ENCODE measurements around the gene PITX1.
"Not testable (repeated sequence)": the region's sequence is repeated elsewhere in the genome, so short reads cannot be mapped to it uniquely, and the experiment has no call there.

Gene PITX1

GRCh38 chr5:135008981-135009735, 24.9 kb downstream of the PITX1 start:
- no peak for DNase-seq

GRCh38 chr5:135008556-135008955, 25.5 kb downstream of the PITX1 start:
- DNase-seq = no peak

- no peak for DNase-seq
Observed at GRCh38 chr5:135007749-135008363, 26.2 kb downstream of the PITX1 start.

- DNase-seq = no peak
Observed at GRCh38 chr5:135007305-135007704, 26.7 kb downstream of the PITX1 start.

- no peak for DNase-seq
Observed at GRCh38 chr5:135005076-135005475, 29.0 kb downstream of the PITX1 start.

GRCh38 chr5:135004376-135004775, 29.7 kb downstream of the PITX1 start:
- DNase-seq = no peak

- not testable (repeated sequence) for DNase-seq
Observed at GRCh38 chr5:134998068-134998467, 36.0 kb downstream of the PITX1 start.

GRCh38 chr5:134997015-134997414, 37.0 kb downstream of the PITX1 start:
- DNase-seq = no peak

- DNase-seq = no peak
Observed at GRCh38 chr5:134995850-134996402, 38.1 kb downstream of the PITX1 start.

GRCh38 chr5:134994560-134995156, 39.4 kb downstream of the PITX1 start:
- no peak for DNase-seq

- DNase-seq = no peak
Observed at GRCh38 chr5:134993161-134993560, 40.9 kb downstream of the PITX1 start.

GRCh38 chr5:134992148-134992547, 41.9 kb downstream of the PITX1 start:
- DNase-seq = no peak

GRCh38 chr5:134990183-134990582, 43.8 kb downstream of the PITX1 start:
- DNase-seq = not testable (repeated sequence)

- no peak for DNase-seq
Observed at GRCh38 chr5:134989266-134989830, 44.7 kb downstream of the PITX1 start.

- no peak for DNase-seq
Observed at GRCh38 chr5:134982230-134982629, 51.8 kb downstream of the PITX1 start.

GRCh38 chr5:134979416-134979815, 54.6 kb downstream of the PITX1 start:
- no peak for DNase-seq

Data from stimulated activated CD4-positive, alpha-beta T cell treated with anti-CD3 and anti-CD28 coated beads, Interleukin-2, amount 100 ng/mL, for 24 hours (primary cell).